Measurements from ENCODE around the gene XPO4. TPM values are rescaled to one million over a fixed set of nuclear protein-coding genes. Genes with fewer than 3 reads are reported as not detected.

The XPO4 gene
- polyA plus RNA-seq, 1 of the 3 experiments (the other 2 are of a cell fraction) = 4.2 TPM

DNA sequence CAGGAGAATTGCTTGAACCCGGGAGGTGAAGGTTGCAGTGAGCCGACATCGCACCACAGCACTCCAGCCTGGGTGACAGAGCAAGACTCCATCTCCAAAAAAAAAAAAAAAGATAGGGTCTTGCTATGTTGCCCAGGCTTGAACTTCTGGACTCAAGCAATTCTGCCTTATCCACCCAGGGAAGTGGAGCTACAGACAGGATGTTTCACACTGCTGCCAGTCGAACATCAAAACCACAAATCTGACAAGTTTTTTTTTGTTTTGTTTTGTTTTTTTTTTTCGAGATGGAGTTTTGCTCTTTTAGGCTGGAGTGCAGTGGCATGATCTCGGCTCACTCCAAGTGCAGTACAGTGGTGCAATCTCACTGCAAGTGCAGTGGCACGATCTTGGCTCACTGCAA is 10.8 kb downstream of the XPO4 start (continued):
- TF ChIP-seq, protein P1, sequence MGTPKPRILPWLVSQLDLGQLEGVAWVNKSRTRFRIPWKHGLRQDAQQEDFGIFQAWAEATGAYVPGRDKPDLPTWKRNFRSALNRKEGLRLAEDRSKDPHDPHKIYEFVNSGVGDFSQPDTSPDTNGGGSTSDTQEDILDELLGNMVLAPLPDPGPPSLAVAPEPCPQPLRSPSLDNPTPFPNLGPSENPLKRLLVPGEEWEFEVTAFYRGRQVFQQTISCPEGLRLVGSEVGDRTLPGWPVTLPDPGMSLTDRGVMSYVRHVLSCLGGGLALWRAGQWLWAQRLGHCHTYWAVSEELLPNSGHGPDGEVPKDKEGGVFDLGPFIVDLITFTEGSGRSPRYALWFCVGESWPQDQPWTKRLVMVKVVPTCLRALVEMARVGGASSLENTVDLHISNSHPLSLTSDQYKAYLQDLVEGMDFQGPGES (IDR thresholded peaks at IDR 0.05; ENCODE audit: low read depth, low read length) = no peak
- TF ChIP-seq, protein P2, sequence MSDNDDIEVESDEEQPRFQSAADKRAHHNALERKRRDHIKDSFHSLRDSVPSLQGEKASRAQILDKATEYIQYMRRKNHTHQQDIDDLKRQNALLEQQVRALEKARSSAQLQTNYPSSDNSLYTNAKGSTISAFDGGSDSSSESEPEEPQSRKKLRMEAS (IDR thresholded peaks at IDR 0.05; ENCODE audit: low read depth) = no peak
- TF ChIP-seq TAF1 (IDR thresholded peaks at IDR 0.05; ENCODE audit: borderline replicate concordance, low read depth, low read length) = no peak
- no peak for TF ChIP-seq FOXM1 (IDR thresholded peaks at IDR 0.05; ENCODE audit: low read depth)

DNA sequence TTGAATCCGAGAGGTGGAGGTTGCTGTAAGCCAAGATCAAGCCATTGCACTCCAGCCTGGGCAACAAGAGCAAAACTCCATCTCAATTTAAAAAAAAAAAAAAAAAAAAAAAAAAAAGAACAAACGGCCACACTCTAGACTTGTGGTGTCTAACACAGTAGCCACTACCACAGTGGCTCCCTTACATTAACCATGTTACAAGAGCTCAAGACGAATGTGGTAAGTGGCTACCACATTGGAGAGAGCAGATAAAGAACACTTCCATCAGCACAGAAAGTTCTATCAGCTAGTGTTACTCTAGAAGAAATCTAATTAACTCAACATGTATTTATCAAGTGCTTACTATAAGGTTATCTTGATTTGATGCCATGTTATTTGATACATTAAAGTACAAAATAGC is 11.5 kb downstream of the XPO4 start:
- TF ChIP-seq FOSL2 (IDR thresholded peaks at IDR 0.05; ENCODE audit: borderline replicate concordance, low read depth) = no peak
- no peak for TF ChIP-seq RFX5 (IDR thresholded peaks at IDR 0.05; ENCODE audit: low read length)
- TF ChIP-seq SMC3 (IDR thresholded peaks at IDR 0.05; ENCODE audit: low read depth, low read length) = no peak
- TF ChIP-seq NRF1 (IDR thresholded peaks at IDR 0.05; ENCODE audit: low read depth, low read length) = no peak
- no peak for TF ChIP-seq TCF12 (IDR thresholded peaks at IDR 0.05)
- no peak for TF ChIP-seq CHD2 (IDR thresholded peaks at IDR 0.05; ENCODE audit: low read length, partially characterized antibody)
- no peak for TF ChIP-seq MEF2A (IDR thresholded peaks at IDR 0.05; ENCODE audit: borderline replicate concordance, low read depth)
- TF ChIP-seq NFIC (IDR thresholded peaks at IDR 0.05; ENCODE audit: borderline replicate concordance) = no peak
- no peak for TF ChIP-seq MXI1 (IDR thresholded peaks at IDR 0.05; ENCODE audit: low read depth, low read length)
- TF ChIP-seq, protein P3, sequence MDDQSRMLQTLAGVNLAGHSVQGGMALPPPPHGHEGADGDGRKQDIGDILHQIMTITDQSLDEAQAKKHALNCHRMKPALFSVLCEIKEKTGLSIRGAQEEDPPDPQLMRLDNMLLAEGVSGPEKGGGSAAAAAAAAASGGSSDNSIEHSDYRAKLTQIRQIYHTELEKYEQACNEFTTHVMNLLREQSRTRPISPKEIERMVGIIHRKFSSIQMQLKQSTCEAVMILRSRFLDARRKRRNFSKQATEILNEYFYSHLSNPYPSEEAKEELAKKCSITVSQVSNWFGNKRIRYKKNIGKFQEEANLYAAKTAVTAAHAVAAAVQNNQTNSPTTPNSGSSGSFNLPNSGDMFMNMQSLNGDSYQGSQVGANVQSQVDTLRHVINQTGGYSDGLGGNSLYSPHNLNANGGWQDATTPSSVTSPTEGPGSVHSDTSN (IDR thresholded peaks at IDR 0.05) = no peak
- TF ChIP-seq, protein P4, sequence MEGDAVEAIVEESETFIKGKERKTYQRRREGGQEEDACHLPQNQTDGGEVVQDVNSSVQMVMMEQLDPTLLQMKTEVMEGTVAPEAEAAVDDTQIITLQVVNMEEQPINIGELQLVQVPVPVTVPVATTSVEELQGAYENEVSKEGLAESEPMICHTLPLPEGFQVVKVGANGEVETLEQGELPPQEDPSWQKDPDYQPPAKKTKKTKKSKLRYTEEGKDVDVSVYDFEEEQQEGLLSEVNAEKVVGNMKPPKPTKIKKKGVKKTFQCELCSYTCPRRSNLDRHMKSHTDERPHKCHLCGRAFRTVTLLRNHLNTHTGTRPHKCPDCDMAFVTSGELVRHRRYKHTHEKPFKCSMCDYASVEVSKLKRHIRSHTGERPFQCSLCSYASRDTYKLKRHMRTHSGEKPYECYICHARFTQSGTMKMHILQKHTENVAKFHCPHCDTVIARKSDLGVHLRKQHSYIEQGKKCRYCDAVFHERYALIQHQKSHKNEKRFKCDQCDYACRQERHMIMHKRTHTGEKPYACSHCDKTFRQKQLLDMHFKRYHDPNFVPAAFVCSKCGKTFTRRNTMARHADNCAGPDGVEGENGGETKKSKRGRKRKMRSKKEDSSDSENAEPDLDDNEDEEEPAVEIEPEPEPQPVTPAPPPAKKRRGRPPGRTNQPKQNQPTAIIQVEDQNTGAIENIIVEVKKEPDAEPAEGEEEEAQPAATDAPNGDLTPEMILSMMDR (IDR thresholded peaks at IDR 0.05) = no peak
- TF ChIP-seq GABPA (IDR thresholded peaks at IDR 0.05; ENCODE audit: low read depth) = no peak
- no peak for TF ChIP-seq FOXM1 (IDR thresholded peaks at IDR 0.05; ENCODE audit: low read depth)
- TF ChIP-seq TEAD4 (IDR thresholded peaks at IDR 0.05; ENCODE audit: borderline replicate concordance, insufficient read depth) = no peak
- TF ChIP-seq, protein P5, sequence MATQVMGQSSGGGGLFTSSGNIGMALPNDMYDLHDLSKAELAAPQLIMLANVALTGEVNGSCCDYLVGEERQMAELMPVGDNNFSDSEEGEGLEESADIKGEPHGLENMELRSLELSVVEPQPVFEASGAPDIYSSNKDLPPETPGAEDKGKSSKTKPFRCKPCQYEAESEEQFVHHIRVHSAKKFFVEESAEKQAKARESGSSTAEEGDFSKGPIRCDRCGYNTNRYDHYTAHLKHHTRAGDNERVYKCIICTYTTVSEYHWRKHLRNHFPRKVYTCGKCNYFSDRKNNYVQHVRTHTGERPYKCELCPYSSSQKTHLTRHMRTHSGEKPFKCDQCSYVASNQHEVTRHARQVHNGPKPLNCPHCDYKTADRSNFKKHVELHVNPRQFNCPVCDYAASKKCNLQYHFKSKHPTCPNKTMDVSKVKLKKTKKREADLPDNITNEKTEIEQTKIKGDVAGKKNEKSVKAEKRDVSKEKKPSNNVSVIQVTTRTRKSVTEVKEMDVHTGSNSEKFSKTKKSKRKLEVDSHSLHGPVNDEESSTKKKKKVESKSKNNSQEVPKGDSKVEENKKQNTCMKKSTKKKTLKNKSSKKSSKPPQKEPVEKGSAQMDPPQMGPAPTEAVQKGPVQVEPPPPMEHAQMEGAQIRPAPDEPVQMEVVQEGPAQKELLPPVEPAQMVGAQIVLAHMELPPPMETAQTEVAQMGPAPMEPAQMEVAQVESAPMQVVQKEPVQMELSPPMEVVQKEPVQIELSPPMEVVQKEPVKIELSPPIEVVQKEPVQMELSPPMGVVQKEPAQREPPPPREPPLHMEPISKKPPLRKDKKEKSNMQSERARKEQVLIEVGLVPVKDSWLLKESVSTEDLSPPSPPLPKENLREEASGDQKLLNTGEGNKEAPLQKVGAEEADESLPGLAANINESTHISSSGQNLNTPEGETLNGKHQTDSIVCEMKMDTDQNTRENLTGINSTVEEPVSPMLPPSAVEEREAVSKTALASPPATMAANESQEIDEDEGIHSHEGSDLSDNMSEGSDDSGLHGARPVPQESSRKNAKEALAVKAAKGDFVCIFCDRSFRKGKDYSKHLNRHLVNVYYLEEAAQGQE (IDR thresholded peaks at IDR 0.05; ENCODE audit: low read depth, low read length) = no peak
- TF ChIP-seq ELF1 (IDR thresholded peaks at IDR 0.05) = no peak
- TF ChIP-seq GATA2 (CRISPR knock-in tag; IDR thresholded peaks at IDR 0.05) = no peak
- no peak for TF ChIP-seq YY1 (IDR thresholded peaks at IDR 0.05; ENCODE audit: low read depth)
- TF ChIP-seq, protein P2 (IDR thresholded peaks at IDR 0.05; ENCODE audit: low read depth) = no peak
- no peak for TF ChIP-seq POLR2AphosphoS5 (IDR thresholded peaks at IDR 0.05; ENCODE audit: low read depth, low read length)
- no peak overlapping the region for H3K4me3 ChIP-seq (ENCODE audit: low read depth in 2 of 2, low read length in 1 of 2)
- no peak for DNase-seq
- ChIA-PET POLR2A (no interaction called here), CTCF (no interaction called here)
- no peaks in the 10 kb centered on the region for H3K36me3 ChIP-seq (replicated peaks in 1 of 2; ENCODE audit: control insufficient read depth in 1 of 2, insufficient read depth in 2 of 2, low read length in 1 of 2)
- WGBS (ENCODE audit: low lambda C conversion rate) = 87% methylated on average over 3 of the region's 3 CpGs
- H3K9ac ChIP-seq = no peak overlapping the region
- no peaks in the 10 kb centered on the region for H3K9me3 ChIP-seq
- no peaks in the 10 kb centered on the region for H3K9me2 ChIP-seq
- H3K4me1 ChIP-seq (ENCODE audit: control insufficient read depth in 1 of 2, insufficient read depth in 2 of 2, low read depth in 1 of 2, low read length in 1 of 2) = no peaks in the 10 kb centered on the region
- no peak overlapping the region for H3K4me2 ChIP-seq
- no peak overlapping the region for H3K27ac ChIP-seq (ENCODE audit: low read depth in 2 of 2, low read length in 1 of 2)
- peaks cover 29% of the 10 kb centered on the region for H4K20me1 ChIP-seq (ENCODE audit: insufficient read depth)
- peaks cover 100% of the 10 kb centered on the region for H3K79me2 ChIP-seq (ENCODE audit: insufficient read depth)
- no peaks in the 10 kb centered on the region for H3K27me3 ChIP-seq (ENCODE audit: insufficient read depth)
- peaks cover 9% of the 10 kb centered on the region for H3F3A ChIP-seq (replicated peaks; ENCODE audit: insufficient read depth)
- H2AFZ ChIP-seq (ENCODE audit: low read depth) = no peak overlapping the region
